Large intestine (tissue), 3 donors: ENCODE results near the gene PPP1R2B. TPM values are rescaled to one million over a fixed set of nuclear protein-coding genes. Genes with fewer than 3 reads are reported as not detected.
"Not testable (repeated sequence)": the region's sequence is repeated elsewhere in the genome, so short reads cannot be mapped to it uniquely, and the experiment has no call there.

Experiments
- DNase-seq, 2 donors: peaks; one replicate each; pipeline versions ENCODE4 v3.0.0 to v3.0.0-alpha.2; 2013
- H3K27ac ChIP-seq: one replicate; pipeline ENCODE4 v1.5.1; 2013; ENCODE audit warnings: low read length
- H3K27me3 ChIP-seq: 2 replicates; pipeline ENCODE4 v1.6.1; 2013; ENCODE audit warnings: low read length; ENCODE audit not compliant: control insufficient read depth, insufficient read depth
- H3K36me3 ChIP-seq: 2 replicates; pipeline ENCODE4 v1.6.1; 2013; ENCODE audit warnings: low read length; ENCODE audit not compliant: control insufficient read depth, insufficient read depth
- H3K4me1 ChIP-seq: one replicate; pipeline ENCODE4 v1.6.1; 2013; ENCODE audit warnings: low read length; ENCODE audit not compliant: control insufficient read depth, insufficient read depth
- H3K4me3 ChIP-seq: one replicate; pipeline ENCODE4 v1.5.1; 2013; ENCODE audit warnings: low read length
- H3K9me3 ChIP-seq: one replicate; pipeline ENCODE4 v1.6.1; 2013; ENCODE audit warnings: mild to moderate bottlenecking, low read depth, low read length, moderate library complexity; ENCODE audit not compliant: control insufficient read depth
- WGBS: methylation state at CpG from one replicate; pipeline ENCODE4 v1.1.5; 2013; ENCODE audit warnings: low lambda C conversion rate; ENCODE audit not compliant: insufficient coverage; 5-methylcytosine and 5-hydroxymethylcytosine counted together
- polyA plus RNA-seq: library from polyadenylated mRNA; unstranded; fragments of 120-200 nt; gene quantifications from one replicate; pipeline ENCODE4 v1.2.1, GENCODE V29; 2013

Gene PPP1R2B
- polyA plus RNA-seq, 1 donor = 0.06 TPM

DNA sequence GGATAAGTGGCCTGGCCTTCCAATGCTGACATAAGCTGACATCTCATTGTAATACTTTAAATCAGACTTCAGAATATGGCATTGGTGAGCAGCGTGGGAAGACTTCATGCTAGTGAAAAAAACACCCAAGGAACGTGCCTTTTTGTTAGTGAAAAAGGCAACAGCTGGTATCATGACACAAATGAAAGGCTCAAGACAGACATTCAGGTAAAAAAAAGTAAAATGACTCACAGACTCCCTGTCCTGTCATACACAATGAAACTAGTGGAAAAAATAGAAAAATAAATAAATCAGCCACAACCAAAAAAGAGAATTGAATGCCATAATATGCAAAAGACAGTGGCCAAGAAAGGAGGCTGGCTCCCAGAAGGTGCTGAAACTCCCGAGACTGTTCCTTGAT is 24.4 kb upstream of the PPP1R2B start:
- H3K27ac ChIP-seq = no peak overlapping the region
- WGBS = no CpG with 5 or more reads among the region's 3 CpGs
- H3K4me1 ChIP-seq = no peaks in the 10 kb centered on the region

GRCh38 chr5:156826150-156826549 is 23.9 kb upstream of the PPP1R2B start:
- Histone ChIP-seq H3K36me3 (no peaks in the 10 kb centered on the region), H3K4me1 (no peaks in the 10 kb centered on the region), H3K4me3 (no peak overlapping the region), H3K9me3 (no peaks in the 10 kb centered on the region), H3K27ac (no peak overlapping the region), H3K27me3 (no peaks in the 10 kb centered on the region)
- WGBS = 50% methylated on average over 2 of the region's 4 CpGs
- DNase-seq = no peak

More for the DNA sequence above, 24.4 kb upstream of the PPP1R2B start:
- DNase-seq = no peak
- no peak overlapping the region for H3K4me3 ChIP-seq
- H3K36me3 ChIP-seq = no peaks in the 10 kb centered on the region
- H3K9me3 ChIP-seq = no peaks in the 10 kb centered on the region
- no peaks in the 10 kb centered on the region for H3K27me3 ChIP-seq

GRCh38 chr5:156834916-156835315 is 15.2 kb upstream of the PPP1R2B start:
- Histone ChIP-seq H3K27me3 (no peaks in the 10 kb centered on the region), H3K4me1 (no peaks in the 10 kb centered on the region), H3K4me3 (no peak overlapping the region), H3K27ac (no peak overlapping the region), H3K36me3 (no peaks in the 10 kb centered on the region), H3K9me3 (no peaks in the 10 kb centered on the region)
- DNase-seq = no peak
- 72% methylated on average over 2 of the region's 6 CpGs for WGBS

DNA sequence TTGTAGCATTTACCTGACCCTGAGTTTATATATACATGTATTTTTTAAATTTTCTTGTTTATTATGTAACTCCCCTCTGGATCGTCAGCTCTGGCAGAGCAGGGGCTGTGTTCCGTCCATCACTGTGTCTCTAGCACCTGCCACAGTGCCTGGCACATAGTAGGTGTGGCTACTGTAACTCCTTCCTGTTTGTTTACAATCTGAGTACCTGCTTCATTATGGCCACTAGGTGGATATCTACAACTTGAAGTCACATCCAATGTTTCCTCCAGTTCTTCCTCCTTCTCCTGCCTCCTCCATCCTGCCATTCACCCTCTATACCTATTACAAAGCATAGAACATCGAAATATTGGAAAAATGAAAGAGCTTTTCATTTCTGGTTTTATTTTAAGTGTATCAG is 14.2 kb upstream of the PPP1R2B start:
- no peaks in the 10 kb centered on the region for H3K36me3 ChIP-seq
- no peaks in the 10 kb centered on the region for H3K9me3 ChIP-seq
- 67% methylated on average over 1 of the region's 3 CpGs for WGBS
- no peaks in the 10 kb centered on the region for H3K27me3 ChIP-seq
- H3K4me3 ChIP-seq = no peak overlapping the region
- H3K4me1 ChIP-seq = no peaks in the 10 kb centered on the region
- no peak overlapping the region for H3K27ac ChIP-seq
- peak in 1 of 2 donors; percentile 18 for DNase-seq

GRCh38 chr5:156836846-156837245 is 13.2 kb upstream of the PPP1R2B start:
- Histone ChIP-seq H3K27me3 (no peaks in the 10 kb centered on the region), H3K4me3 (no peak overlapping the region), H3K27ac (no peak overlapping the region), H3K9me3 (no peaks in the 10 kb centered on the region), H3K36me3 (no peaks in the 10 kb centered on the region), H3K4me1 (no peaks in the 10 kb centered on the region)
- no peak for DNase-seq
- WGBS = 44% methylated on average over 1 of the region's 3 CpGs

DNA sequence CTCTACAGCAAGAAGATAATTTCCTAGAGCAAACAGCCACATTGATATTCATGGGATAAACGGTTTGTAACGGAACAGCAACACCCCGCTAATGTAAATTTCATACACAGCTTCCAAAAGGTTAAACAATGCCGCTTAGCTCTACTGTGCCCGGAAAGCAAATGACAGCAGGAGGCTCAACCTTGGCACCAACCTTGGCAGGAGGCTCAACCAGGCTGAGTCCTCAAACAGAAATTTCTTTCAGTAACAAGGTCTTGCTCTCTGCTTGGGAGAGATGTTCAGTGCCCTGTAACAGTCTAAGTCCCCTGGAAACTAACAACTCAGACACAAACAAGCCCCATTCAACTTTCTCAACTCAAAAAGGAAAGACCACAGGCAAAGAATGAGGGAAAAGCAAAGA is 11.1 kb upstream of the PPP1R2B start:
- Histone ChIP-seq H3K4me3 (no peak overlapping the region), H3K27ac (no peak overlapping the region), H3K27me3 (no peaks in the 10 kb centered on the region), H3K4me1 (no peaks in the 10 kb centered on the region), H3K36me3 (no peaks in the 10 kb centered on the region), H3K9me3 (no peaks in the 10 kb centered on the region)
- no peak for DNase-seq
- WGBS = no CpG with 5 or more reads among the region's 5 CpGs

- no peak for DNase-seq
Observed at GRCh38 chr5:156841737-156842136, 8.4 kb upstream of the PPP1R2B start.

DNA sequence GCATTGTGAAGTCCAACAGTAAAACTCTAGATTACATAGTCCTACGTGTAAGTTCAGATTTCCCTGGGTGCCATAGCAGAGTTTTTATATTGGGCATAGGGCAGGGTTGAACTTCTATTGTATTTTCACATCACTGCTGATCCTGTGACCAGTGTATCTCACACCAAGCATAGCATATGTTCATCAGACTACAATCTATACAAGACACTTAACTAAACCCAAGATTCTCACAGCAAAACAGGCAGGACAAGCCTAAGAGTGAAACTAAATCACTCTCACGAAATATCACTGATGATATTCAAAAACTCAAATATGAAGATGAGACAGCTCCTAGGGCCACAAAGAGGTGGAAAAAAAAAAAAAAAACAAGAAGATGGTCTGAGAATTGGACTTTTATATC is 3.2 kb upstream of the PPP1R2B start:
- DNase-seq = no peak
- Histone ChIP-seq H3K9me3 (peaks cover 9% of the 10 kb centered on the region), H3K4me1 (no peaks in the 10 kb centered on the region), H3K4me3 (no peak overlapping the region), H3K36me3 (no peaks in the 10 kb centered on the region), H3K27me3 (peaks cover 8% of the 10 kb centered on the region), H3K27ac (no peak overlapping the region)
- WGBS = 100% methylated on average over 1 of the region's 2 CpGs

More at GRCh38 chr5:156841737-156842136, 8.4 kb upstream of the PPP1R2B start:
- Histone ChIP-seq H3K9me3 (no peaks in the 10 kb centered on the region), H3K27me3 (no peaks in the 10 kb centered on the region), H3K4me1 (no peaks in the 10 kb centered on the region), H3K27ac (no peak overlapping the region), H3K36me3 (no peaks in the 10 kb centered on the region), H3K4me3 (no peak overlapping the region)

GRCh38 chr5:156848447-156848846 is 1.6 kb upstream of the PPP1R2B start:
- not testable (repeated sequence) for DNase-seq, H3K27ac ChIP-seq, H3K36me3 ChIP-seq, H3K4me1 ChIP-seq, H3K9me3 ChIP-seq, H3K4me3 ChIP-seq, H3K27me3 ChIP-seq
- no CpG with 5 or more reads among the region's 1 CpG for WGBS

DNA sequence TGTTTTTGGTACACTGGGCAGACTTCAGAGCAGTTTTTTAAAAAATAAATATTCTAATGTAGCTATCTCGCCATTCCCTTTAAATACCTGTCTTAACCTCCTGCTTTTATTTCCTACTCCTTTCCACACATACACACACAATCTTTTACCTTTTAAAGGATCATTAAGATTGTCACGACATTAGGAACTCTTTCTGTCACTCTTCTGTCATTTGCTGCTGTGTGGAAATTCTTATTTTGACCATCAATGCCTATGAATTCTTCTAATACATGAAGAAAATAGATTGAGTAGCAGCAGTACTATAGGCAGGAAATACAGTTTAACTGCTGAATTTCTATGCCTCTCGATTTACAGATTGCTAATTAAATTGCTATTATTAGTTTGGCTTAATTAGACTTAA is 1.8 kb downstream of the PPP1R2B start:
- no peaks in the 10 kb centered on the region for H3K36me3 ChIP-seq
- H3K27me3 ChIP-seq = peaks cover 8% of the 10 kb centered on the region
- no peaks in the 10 kb centered on the region for H3K4me1 ChIP-seq
- WGBS = 100% methylated on average over 2 of the region's 3 CpGs
- peaks cover 15% of the 10 kb centered on the region for H3K9me3 ChIP-seq
- no peak overlapping the region for H3K27ac ChIP-seq
- DNase-seq = no peak
- H3K4me3 ChIP-seq = no peak overlapping the region

- not testable (repeated sequence) for H3K27me3 ChIP-seq
- 100% methylated on average over 1 of the region's 2 CpGs for WGBS
Observed at GRCh38 chr5:156853055-156853454, 3.0 kb downstream of the PPP1R2B start.

More at GRCh38 chr5:156853055-156853454, 3.0 kb downstream of the PPP1R2B start:
- H3K4me3 ChIP-seq, H3K4me1 ChIP-seq, H3K27ac ChIP-seq, H3K36me3 ChIP-seq, DNase-seq: not testable (repeated sequence)
- H3K9me3 ChIP-seq = peaks cover 15% of the 10 kb centered on the region
